SK-N-SH (cell line): Measurements from ENCODE around the gene CDH15. TPM values are rescaled to one million over a fixed set of nuclear protein-coding genes. Genes with fewer than 3 reads are reported as not detected.
A peak's percentile ranks its signal among the peaks of the same experiment; 100 is the strongest.

ENCODE experiments used
- CTCF ChIA-PET: fragments of 300-600, 350-600 bp; formaldehyde crosslinking; extraction: SDS; loops from one replicate; lab custom pipeline; 2021; lab: Yijun Ruan, JAX
- POLR2A ChIA-PET: fragments of 350-600 bp; sonication (Branson Sonifier 250); formaldehyde crosslinking; extraction: SDS; loops from one replicate; lab custom pipeline; 2020; ENCODE audit warnings: antibody characterized with exemption, inconsistent platforms; lab: Yijun Ruan, JAX
- DNase-seq: peaks from one replicate; pipeline ENCODE4 v3.0.0; 2012
- H2AFZ ChIP-seq: fragments of 200-600 bp; sonication (generic); 2 replicates; pipeline ENCODE4 v1.8.1; 2016; ENCODE audit warnings: antibody characterized with exemption, mild to moderate bottlenecking, low read depth
- H3F3A ChIP-seq: fragments of 200-600 bp; sonication (generic); replicated peaks from 2 replicates; pipeline ENCODE3; 2016; ENCODE audit warnings: antibody characterized with exemption, mild to moderate bottlenecking; ENCODE audit not compliant: insufficient read depth
- H3K27ac ChIP-seq, 2 experiments: fragments of 200-500 bp in 1 of 2; fragments of 200-600 bp in 1 of 2; sonication (Bioruptor generic) in 1 of 2; sonication (generic), shearing (Covaris generic) in 1 of 2; 2 replicates each; pipeline versions ENCODE4 v1.5.1 to v1.6.1; 2014 to 2016; ENCODE audit warnings: low read depth in 2 of 2, inconsistent platforms in 1 of 2, low read length in 1 of 2, mild to moderate bottlenecking in 1 of 2, mixed read lengths in 1 of 2
- H3K27me3 ChIP-seq: fragments of 200-600 bp; sonication (generic), shearing (Covaris generic); 2 replicates; pipeline ENCODE4 v1.6.1; 2016; ENCODE audit warnings: mixed run types; ENCODE audit not compliant: insufficient read depth
- H3K36me3 ChIP-seq, 2 experiments: fragments of 200-500 bp in 1 of 2; fragments of 200-600 bp in 1 of 2; sonication (Bioruptor generic) in 1 of 2; sonication (generic) in 1 of 2; replicated peaks in 1 of 2; 2 replicates each; pipeline versions ENCODE3 to v1.5.1; 2014 to 2016; ENCODE audit warnings: low read length in 1 of 2, mild to moderate bottlenecking in 1 of 2; ENCODE audit not compliant: insufficient read depth in 2 of 2, control insufficient read depth in 1 of 2
- H3K4me1 ChIP-seq, 2 experiments: fragments of 200-500 bp in 1 of 2; fragments of 200-600 bp in 1 of 2; sonication (Bioruptor generic) in 1 of 2; sonication (generic), shearing (Covaris generic) in 1 of 2; 2 replicates each; pipeline versions ENCODE4 v1.5.1 to v1.6.1; 2014 to 2016; ENCODE audit warnings: low read depth in 1 of 2, low read length in 1 of 2, mixed run types in 1 of 2; ENCODE audit not compliant: insufficient read depth in 2 of 2, control insufficient read depth in 1 of 2
- H3K4me2 ChIP-seq: fragments of 200-600 bp; sonication (generic), shearing (Covaris generic); 2 replicates; pipeline ENCODE4 v1.6.1; 2017; ENCODE audit warnings: mixed run types
- H3K4me3 ChIP-seq, 2 experiments: fragments of 200-500 bp in 1 of 2; fragments of 200-600 bp in 1 of 2; sonication (Bioruptor generic) in 1 of 2; sonication (generic), shearing (Covaris generic) in 1 of 2; 2 replicates each; pipeline versions ENCODE4 v1.5.1 to v1.8.1; 2014 to 2016; ENCODE audit warnings: low read depth in 2 of 2, inconsistent platforms in 1 of 2, low read length in 1 of 2, mild to moderate bottlenecking in 1 of 2, mixed read lengths in 1 of 2, moderate library complexity in 1 of 2
- H3K79me2 ChIP-seq: fragments of 200-600 bp; sonication (generic); 2 replicates; pipeline ENCODE4 v1.8.1; 2017; ENCODE audit warnings: mild to moderate bottlenecking; ENCODE audit not compliant: insufficient read depth
- H3K9ac ChIP-seq: fragments of 200-600 bp; sonication (generic); 2 replicates; pipeline ENCODE4 v1.6.1; 2017; ENCODE audit warnings: mixed run types
- H3K9me2 ChIP-seq: fragments of 200-600 bp; sonication (generic); 2 replicates; pipeline ENCODE4 v1.6.1; 2017; ENCODE audit warnings: mixed run types
- H3K9me3 ChIP-seq: fragments of 200-600 bp; sonication (generic); 2 replicates; pipeline ENCODE4 v1.6.1; 2017; ENCODE audit warnings: mixed run types, mild to moderate bottlenecking, moderate library complexity
- H4K20me1 ChIP-seq: fragments of 200-600 bp; sonication (generic); 2 replicates; pipeline ENCODE4 v1.6.1; 2017; ENCODE audit warnings: mild to moderate bottlenecking, mixed run types; ENCODE audit not compliant: insufficient read depth
- CHD2 ChIP-seq: fragments of 150-350 bp; IDR thresholded peaks from 2 replicates; pipeline ENCODE4 v1.6.1; 2018; ENCODE audit warnings: low read length; ENCODE audit not compliant: partially characterized antibody
- ELF1 ChIP-seq: IDR thresholded peaks from 2 replicates; pipeline ENCODE4 v1.4.0; 2012
- EP300 ChIP-seq, 2 experiments: IDR thresholded peaks; 2 replicates each; pipeline versions ENCODE4 v1.4.0 to v1.6.1; 2012; ENCODE audit warnings: borderline replicate concordance in 1 of 2, low read depth in 1 of 2, low read length in 1 of 2
- EZH2phosphoT487 ChIP-seq: fragments of 200-600 bp; sonication (generic); IDR thresholded peaks from 2 replicates; pipeline ENCODE4 v1.6.1; 2017; ENCODE audit warnings: low read depth, mixed run types, mild to moderate bottlenecking, antibody characterized with exemption, moderate library complexity, borderline replicate concordance
- FOXJ3 ChIP-seq: sonication (generic); formaldehyde crosslinking; IDR thresholded peaks from 2 replicates; pipeline ENCODE4 v1.5.1; 2020; ENCODE audit warnings: mild to moderate bottlenecking, missing genetic modification reagents
- FOXM1 ChIP-seq: IDR thresholded peaks from 2 replicates; pipeline ENCODE4 v1.4.0; 2012; ENCODE audit warnings: low read depth, mild to moderate bottlenecking
- MEF2A ChIP-seq: IDR thresholded peaks from 2 replicates; pipeline ENCODE4 v1.4.0; 2012; ENCODE audit warnings: low read depth, borderline replicate concordance
- RAD21 ChIP-seq: IDR thresholded peaks from 2 replicates; pipeline ENCODE4 v1.6.1; 2012; ENCODE audit warnings: mild to moderate bottlenecking, low read length
- RFX5 ChIP-seq: IDR thresholded peaks from 2 replicates; pipeline ENCODE4 v1.6.1; 2012; ENCODE audit warnings: mild to moderate bottlenecking, improper control_type of control experiment, low read length
- TCF12 ChIP-seq: IDR thresholded peaks from 2 replicates; pipeline ENCODE4 v1.4.0; 2012
- WGBS: methylation state at CpG from one replicate; pipeline ENCODE4 v1.1.6; 2017; ENCODE audit warnings: low lambda C conversion rate; 5-methylcytosine and 5-hydroxymethylcytosine counted together
- polyA plus RNA-seq, 3 experiments: library from polyadenylated mRNA; depleted of rRNA; stranded (reverse); fragments of >200 nt; gene quantifications; 2 replicates each; pipeline ENCODE4 v1.2.3, GENCODE V29; 2012

CDH15 gene
- polyA plus RNA-seq, 1 of the 3 experiments (the other 2 are of a cell fraction), result 0.03 TPM

DNA sequence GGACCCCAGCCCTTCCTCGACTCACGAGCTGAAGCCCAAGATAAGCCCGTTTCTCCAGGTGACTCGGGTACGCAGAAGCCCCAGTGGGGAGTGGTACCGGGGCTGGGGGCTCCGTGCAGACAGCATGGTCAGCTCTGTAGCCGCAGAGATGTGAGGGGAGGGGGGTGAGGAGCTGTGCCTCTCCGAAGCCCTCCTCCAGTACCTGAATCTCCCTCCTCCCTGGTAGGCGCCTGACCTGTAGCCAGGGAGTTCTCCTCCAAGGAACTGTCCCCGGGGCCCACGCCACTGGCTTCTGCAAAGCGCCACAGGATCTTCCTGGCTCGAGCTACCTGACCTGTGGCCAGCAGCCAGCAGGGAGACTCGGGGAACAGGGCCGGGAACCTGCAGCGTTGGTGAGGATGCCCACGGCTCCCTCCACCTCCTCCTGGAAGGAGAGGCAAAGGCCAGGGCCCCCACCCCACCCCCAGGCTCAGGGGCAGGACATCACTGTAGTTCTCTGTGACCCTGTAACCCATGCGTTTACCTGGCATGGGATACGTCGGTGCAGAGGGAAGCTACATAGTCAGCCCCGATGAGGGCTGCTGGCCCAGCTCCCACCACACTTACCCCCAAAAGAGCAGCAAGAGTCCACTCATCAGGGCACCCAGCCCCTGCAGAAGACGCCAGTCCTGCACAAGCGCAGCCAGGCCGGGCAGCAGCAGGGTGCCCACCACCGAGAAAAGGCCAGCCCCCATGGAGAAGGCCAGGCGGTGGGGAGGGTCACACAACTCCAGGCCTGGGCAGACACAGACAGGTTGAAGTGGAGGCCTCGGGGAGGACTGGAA lies 27.1 kb downstream of the CDH15 start:
- Histone ChIP-seq H4K20me1 (no peaks in the 10 kb centered on the region), H3K4me3 (no peak overlapping the region), H3K79me2 (no peaks in the 10 kb centered on the region), H3F3A (peaks cover 14% of the 10 kb centered on the region), H3K9me3 (no peaks in the 10 kb centered on the region), H3K9ac (no peak overlapping the region), H3K27me3 (peaks cover 31% of the 10 kb centered on the region), H2AFZ (no peak overlapping the region)
- CTCF ChIA-PET, result interaction anchor here (1.2 to 2.7 kb wide), 2 partner anchors 17 to 341 kb away, joined by 4 to 8 read pairs; partner anchors contain the start of genes GALNS and TRAPPC2L
- no peak for TF ChIP-seq RFX5
- TF ChIP-seq CHD2, result no peak
- TF ChIP-seq EP300 (IDR thresholded peaks at IDR 0.05; ENCODE audit: borderline replicate concordance in 1 of 2, low read depth in 1 of 2, low read length in 1 of 2), result no peak
- no peak for TF ChIP-seq FOXM1
- no peak for TF ChIP-seq EZH2phosphoT487
- TF ChIP-seq MEF2A, result no peak
- TF ChIP-seq FOXJ3 (CRISPR knock-in tag), result no peak
- TF ChIP-seq TCF12, result no peak
- TF ChIP-seq, all 33 proteins: peak for 0
- WGBS, result 59% methylated on average over 9 of the region's 28 CpGs
- Histone ChIP-seq H3K27ac (no peak overlapping the region), H3K9me2 (no peaks in the 10 kb centered on the region), H3K4me2 (no peak overlapping the region), H3K4me1 (peaks cover 0 to under 1% of the 10 kb centered on the region in 2 experiments; a peak in 1 of 4 replicates), H3K36me3 (no peaks in the 10 kb centered on the region)
- POLR2A ChIA-PET, result no interaction called here
- DNase-seq, result peak; percentile 25

DNA sequence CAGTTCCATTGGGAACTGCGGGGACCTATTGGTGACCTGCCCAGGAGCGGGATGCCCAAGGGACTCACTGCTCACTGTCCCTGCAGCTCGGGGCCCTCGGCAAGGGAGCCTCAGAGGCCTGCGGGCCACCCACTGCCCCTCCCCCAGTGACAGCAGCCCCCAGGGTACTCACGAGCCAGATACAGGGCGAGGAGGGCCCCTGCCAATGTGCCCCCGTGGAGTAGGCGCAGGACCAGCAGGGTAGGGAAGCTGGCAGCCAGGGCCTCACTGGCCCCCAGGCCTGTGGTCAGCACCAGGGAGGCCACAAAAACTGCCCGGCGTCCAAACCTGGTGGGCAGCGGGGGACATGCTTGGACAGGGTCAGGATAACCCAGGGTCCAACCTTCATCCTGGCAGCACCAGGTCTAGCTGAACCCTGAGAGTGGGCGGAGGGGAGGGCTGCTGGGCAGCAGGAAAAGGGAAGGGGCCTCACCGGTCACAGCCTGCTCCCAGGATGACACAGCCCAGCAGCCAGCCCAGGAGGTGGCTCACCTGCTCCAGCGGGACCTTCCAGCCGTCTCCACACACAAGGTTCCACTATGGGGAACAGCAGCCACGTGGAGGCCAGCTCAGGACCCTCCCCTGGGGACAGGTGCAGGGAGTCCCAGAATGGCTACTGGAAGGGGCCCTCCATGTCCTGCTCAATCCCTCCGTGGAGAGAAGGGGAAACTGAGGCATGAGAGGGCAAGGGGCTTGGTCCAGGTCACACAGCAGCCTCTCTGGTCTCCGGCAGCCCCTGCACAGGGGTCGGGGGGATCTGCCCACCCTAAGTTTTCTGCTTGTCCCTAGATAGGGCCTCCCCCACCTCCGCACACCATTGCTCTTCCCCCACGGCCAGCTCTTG lies 27.9 kb downstream of the CDH15 start:
- H3K27me3 ChIP-seq, result peaks cover 34% of the 10 kb centered on the region

More for the DNA sequence above, 27.9 kb downstream of the CDH15 start:
- no peak for DNase-seq
- WGBS, result 48% methylated on average over 9 of the region's 22 CpGs
- TF ChIP-seq RAD21 (no peak), ELF1 (no peak)
- TF ChIP-seq, all 33 proteins: peak for 0
- POLR2A ChIA-PET, result no interaction called here
- Histone ChIP-seq H3K9ac (no peak overlapping the region), H3K27ac (no peak overlapping the region), H3K4me2 (no peak overlapping the region), H3K79me2 (no peaks in the 10 kb centered on the region), H3K36me3 (no peaks in the 10 kb centered on the region), H2AFZ (no peak overlapping the region), H3K9me3 (no peaks in the 10 kb centered on the region), H3K4me3 (no peak overlapping the region), H3K9me2 (no peaks in the 10 kb centered on the region), H3K4me1 (no peaks in the 10 kb centered on the region; a peak in 1 of 4 replicates), H3F3A (peaks cover 19% of the 10 kb centered on the region), H4K20me1 (no peaks in the 10 kb centered on the region)
- CTCF ChIA-PET, result interaction anchor here (0.8 to 2.7 kb wide), 4 partner anchors 17 to 383 kb away, joined by 3 to 8 read pairs (median 4); partner anchors contain the start of genes GALNS and TRAPPC2L
